Stimulated activated CD8-positive, alpha-beta memory T cell treated with anti-CD3 and anti-CD28 coated beads, Interleukin-7, amount 100 ng/mL, for 48 hours (primary cell): ENCODE measurements around the gene LYRM7.
"Not testable (repeated sequence)": the region's sequence is repeated elsewhere in the genome, so short reads cannot be mapped to it uniquely, and the experiment has no call there.

Experiments
- DNase-seq, 2 donors: peaks; one replicate each; pipeline ENCODE4 v3.0.0-alpha.2; 2020; ENCODE audit warnings: low read depth in 1 of 2; ENCODE audit errors: extremely low read depth in 1 of 2

Gene LYRM7

GRCh38 chr5:131218392-131218791 lies 47.6 kb downstream of the LYRM7 start:
- no peak for DNase-seq

- DNase-seq, result no peak
Measured at GRCh38 chr5:131220566-131220965, 49.8 kb downstream of the LYRM7 start.

DNA sequence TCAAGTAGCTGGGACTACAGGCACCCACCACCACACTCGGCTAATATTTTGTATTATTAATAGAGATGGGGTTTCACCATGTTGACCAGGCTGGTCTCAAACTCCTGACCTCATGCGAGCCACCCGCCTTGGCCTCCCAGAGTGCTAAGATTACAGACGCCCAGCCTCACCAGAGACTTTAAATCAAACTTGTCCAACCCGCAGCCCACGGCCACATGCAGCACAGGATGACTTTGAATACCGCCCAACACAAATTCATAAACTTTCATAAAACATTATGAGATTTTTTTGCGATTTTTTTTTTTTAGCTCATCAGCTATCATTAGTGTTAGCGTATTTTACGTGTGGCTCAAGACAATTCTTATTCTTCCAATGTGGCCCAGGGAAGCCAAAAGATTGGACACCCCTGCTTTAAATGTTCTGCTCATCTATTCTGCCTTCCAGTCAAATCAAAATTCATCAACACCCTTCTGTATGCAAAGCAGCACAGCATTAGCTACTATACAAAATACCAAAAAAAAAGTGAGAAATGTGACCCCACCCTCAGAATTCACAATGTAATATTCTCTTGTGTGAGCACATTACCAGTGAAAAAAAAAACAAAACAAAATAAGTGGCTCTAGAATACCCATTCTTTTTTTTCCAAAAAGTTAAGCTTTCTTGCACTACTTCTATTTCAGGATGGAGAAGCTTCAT lies 50.4 kb downstream of the LYRM7 start:
- no peak for DNase-seq

DNA sequence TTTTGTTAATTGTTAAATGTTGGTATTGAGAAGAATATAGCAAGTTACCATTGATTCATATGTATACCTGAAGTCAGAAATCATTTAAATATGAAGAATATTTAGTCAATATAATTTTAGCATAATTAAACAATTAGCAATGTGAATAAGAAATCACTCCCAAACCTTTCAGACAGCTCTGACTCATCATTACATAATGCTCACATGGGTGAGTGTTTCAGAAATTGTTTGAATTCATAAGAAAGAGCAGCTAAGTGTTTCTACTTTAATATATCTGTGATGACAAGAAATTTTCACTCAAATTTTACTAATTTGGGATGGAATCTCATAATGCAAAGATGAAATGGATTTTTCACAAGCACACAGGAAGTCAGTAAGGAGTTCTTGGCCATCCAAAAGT lies 51.1 kb downstream of the LYRM7 start:
- no peak for DNase-seq

DNA sequence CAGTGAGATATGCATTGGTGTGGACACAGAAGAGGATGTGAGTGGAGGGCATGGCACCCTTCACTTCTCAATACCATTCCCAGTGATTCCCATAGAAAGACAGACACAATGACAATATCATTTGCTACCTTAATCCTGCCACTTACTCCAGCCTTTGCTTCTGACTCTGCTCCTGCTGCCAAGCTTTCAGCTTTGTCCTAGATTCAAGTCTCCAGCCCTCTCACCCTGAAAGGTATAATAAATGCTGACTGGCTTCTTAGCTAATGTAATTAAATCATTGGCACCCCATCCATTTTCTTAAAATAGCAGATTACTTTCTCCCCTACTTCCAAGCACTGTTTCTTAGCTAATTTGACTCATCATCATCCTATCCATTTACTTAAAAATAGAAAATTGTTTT lies 52.0 kb downstream of the LYRM7 start:
- DNase-seq, result no peak

GRCh38 chr5:131223751-131224386 lies 53.1 kb downstream of the LYRM7 start:
- no peak for DNase-seq

GRCh38 chr5:131224387-131225201 lies 53.9 kb downstream of the LYRM7 start:
- DNase-seq, result no peak

- no peak for DNase-seq
Measured at GRCh38 chr5:131225282-131225974, 54.7 kb downstream of the LYRM7 start.

DNA sequence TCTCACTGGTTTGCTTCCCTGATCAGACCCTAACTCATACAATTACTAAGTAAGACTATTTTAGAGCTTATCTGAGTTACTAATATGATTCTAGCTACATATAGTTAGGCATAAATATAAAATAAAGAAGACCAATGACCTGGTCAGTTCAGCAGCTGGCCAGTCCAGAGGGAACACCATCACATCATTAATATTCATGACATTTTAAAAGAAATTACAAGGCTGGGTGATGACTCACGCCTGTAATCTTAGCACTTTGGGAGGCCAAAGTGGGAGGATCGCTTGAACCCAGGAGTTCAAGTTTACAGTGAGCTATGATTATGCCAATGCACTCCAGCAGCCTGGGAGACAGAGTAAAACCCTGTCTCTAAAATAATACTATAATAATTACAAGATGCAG lies 56.2 kb downstream of the LYRM7 start:
- no peak for DNase-seq

- no peak for DNase-seq
Measured at GRCh38 chr5:131228646-131229045, 57.9 kb downstream of the LYRM7 start.

- no peak for DNase-seq
Measured at GRCh38 chr5:131229623-131230022, 58.9 kb downstream of the LYRM7 start.

DNA sequence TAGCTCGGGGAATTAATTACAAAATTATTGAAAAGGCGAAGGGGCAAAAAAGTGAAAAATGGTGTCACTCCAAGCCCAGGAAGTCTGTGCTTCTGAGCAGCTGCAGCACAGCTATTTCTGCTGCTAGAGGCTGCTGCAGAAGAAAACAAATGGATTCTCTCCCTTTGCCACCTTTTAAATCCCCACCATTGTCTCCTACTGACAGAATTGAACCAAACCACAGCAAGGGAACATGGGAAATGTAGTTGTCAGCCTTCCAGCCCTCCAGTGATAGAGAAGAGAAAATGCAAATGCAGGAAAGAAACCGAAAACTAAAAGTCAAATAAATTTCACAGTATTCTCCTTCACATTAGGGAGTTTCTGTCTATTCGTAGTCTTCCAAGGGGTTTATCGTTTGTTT lies 59.7 kb downstream of the LYRM7 start:
- DNase-seq, result no peak

DNA sequence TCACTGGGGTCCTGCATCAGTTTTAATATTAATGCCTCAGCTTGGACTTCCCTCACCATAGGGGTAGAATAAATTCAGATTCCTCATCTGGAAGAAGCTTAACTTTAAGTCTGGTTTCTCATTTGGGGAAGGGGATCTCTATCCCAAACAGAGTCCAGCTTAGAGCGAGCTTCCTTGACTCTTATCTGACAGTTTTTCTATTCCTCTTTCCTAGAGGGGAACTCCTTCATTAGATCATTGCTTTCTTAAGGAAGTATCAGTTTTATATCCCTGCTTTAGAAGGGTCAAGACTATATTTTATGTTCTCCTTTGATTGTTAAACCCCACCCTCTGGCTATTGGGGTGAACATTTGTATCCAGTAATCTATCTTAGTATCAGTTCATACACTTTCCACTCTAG lies 68.9 kb downstream of the LYRM7 start:
- no peak for DNase-seq

DNA sequence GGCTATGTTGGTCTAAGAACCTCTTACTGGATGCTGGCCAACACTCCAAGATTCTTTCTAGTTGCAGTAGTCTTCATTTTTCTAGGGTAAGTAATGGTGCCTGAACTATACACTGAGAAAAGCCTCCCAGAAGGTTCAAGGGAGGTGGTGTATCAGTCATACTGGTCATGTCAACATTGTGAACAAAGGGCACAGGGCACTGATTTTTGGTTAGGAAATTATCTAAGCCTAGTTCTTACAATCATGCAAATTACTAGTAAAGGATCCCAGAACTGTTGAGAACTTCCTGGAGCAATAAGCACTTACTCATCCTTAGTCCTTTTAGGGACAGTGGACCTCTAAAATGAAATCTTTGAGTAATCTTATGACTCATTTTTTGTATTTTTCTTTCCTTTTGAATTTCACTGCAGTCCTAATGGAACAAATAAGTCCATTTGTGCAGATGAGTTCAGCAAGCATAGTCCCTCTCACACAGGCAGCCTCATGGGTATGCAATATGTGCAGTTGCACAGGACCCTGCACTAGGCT lies 72.0 kb downstream of the LYRM7 start:
- DNase-seq, result no peak

GRCh38 chr5:131245312-131245711 lies 74.6 kb downstream of the LYRM7 start:
- no peak for DNase-seq

GRCh38 chr5:131245948-131246347 lies 75.2 kb downstream of the LYRM7 start:
- no peak for DNase-seq

- no peak for DNase-seq
Measured at GRCh38 chr5:131246504-131246903, 75.8 kb downstream of the LYRM7 start.

- no peak for DNase-seq
Measured at GRCh38 chr5:131250751-131251475, 80.2 kb downstream of the LYRM7 start.

- peak in 1 of 2 donors; percentile 76 for DNase-seq
Measured at GRCh38 chr5:131252824-131253171, 82.1 kb downstream of the LYRM7 start.

GRCh38 chr5:131254025-131254424 lies 83.3 kb downstream of the LYRM7 start:
- DNase-seq, result not testable (repeated sequence)
